ENCODE measurements around the gene PHACTR2. TPM values are rescaled to one million over a fixed set of nuclear protein-coding genes. Genes with fewer than 3 reads are reported as not detected.

Gene PHACTR2
- total and polyA plus RNA-seq, 4 donors = 11.0 to 119 (median 43.8) TPM

DNA sequence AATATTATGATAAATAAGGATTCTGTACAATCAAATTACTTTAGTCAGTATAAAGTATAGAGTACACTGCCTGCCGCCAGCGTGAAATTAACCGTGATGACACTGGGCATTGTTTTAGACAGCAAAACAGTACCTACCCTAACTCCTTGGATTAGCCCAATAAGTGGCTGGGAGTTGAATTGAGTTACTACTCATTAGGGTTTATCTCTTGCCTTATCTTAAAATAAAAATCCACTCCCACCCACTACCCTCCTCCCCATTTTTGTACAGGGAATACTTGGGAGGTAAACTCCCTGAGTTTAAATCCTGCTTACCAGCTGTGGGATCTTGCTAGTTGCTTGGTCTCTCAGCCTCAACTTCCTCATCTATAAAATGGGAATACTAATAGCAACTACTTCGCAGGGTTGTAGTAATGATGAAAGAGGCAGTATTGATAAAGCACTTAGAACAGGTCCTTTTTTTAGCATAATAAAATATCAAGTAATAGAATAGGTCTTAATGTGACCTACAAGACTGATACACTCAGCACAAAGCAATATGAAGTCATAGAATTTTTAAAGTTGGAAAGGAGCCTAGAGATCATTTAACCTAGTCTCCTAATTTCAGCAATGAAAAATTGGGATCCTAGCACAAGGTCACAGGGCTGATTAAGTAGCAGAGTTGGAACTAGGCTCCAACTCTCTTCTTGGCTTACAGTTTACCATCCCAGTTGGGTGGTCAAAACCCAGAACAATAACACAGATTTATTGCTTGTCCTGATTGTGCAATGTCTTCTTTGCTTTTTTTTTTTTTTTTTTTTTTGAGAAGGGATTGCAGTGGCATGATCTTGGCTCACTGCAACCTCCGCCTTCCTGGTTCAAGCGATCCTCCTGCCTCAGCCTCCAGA, 23.8 kb downstream of the PHACTR2 start:
- H3K9ac ChIP-seq (ENCODE audit: insufficient read depth in 1 of 2, low read length in 2 of 2) = peak overlapping the region in 1 of 2 donors; percentile 26
- ATAC-seq (ENCODE audit: insufficient read depth, low FRiP score) (no peak), DNase-seq (peak; percentile 54 to 96 (median 94))
- no peak overlapping the region for H3K4me3 ChIP-seq
- no peaks in the 10 kb centered on the region for H3K27me3 ChIP-seq (ENCODE audit: control insufficient read depth in 3 of 3, insufficient read depth in 3 of 3, low read length in 2 of 3)
- H3K9me3 ChIP-seq (ENCODE audit: control insufficient read depth in 4 of 4, insufficient read depth in 3 of 4, low read length in 3 of 4) = peaks cover 0 to 1% (median 0%) of the 10 kb centered on the region in 4 donors
- WGBS, 2 donors = 77 to 83% methylated on average over 6 of the region's 6 CpGs
- peaks cover 11 to 34% (median 24%) of the 10 kb centered on the region in 5 donors for H3K4me1 ChIP-seq (ENCODE audit: control insufficient read depth in 5 of 5, insufficient read depth in 5 of 5, low read length in 5 of 5)
- no peaks in the 10 kb centered on the region for H3K36me3 ChIP-seq (ENCODE audit: control insufficient read depth in 4 of 4, insufficient read depth in 4 of 4, low read length in 4 of 4)
- TF ChIP-seq, protein P1, sequence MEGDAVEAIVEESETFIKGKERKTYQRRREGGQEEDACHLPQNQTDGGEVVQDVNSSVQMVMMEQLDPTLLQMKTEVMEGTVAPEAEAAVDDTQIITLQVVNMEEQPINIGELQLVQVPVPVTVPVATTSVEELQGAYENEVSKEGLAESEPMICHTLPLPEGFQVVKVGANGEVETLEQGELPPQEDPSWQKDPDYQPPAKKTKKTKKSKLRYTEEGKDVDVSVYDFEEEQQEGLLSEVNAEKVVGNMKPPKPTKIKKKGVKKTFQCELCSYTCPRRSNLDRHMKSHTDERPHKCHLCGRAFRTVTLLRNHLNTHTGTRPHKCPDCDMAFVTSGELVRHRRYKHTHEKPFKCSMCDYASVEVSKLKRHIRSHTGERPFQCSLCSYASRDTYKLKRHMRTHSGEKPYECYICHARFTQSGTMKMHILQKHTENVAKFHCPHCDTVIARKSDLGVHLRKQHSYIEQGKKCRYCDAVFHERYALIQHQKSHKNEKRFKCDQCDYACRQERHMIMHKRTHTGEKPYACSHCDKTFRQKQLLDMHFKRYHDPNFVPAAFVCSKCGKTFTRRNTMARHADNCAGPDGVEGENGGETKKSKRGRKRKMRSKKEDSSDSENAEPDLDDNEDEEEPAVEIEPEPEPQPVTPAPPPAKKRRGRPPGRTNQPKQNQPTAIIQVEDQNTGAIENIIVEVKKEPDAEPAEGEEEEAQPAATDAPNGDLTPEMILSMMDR (IDR thresholded peaks at IDR 0.05; ENCODE audit: control extremely low read depth, extremely low read depth) = no peak
- peak overlapping the region in 1 of 2 donors; percentile 68 for H3K27ac ChIP-seq (ENCODE audit: low read depth in 1 of 2, low read length in 1 of 2)

DNA sequence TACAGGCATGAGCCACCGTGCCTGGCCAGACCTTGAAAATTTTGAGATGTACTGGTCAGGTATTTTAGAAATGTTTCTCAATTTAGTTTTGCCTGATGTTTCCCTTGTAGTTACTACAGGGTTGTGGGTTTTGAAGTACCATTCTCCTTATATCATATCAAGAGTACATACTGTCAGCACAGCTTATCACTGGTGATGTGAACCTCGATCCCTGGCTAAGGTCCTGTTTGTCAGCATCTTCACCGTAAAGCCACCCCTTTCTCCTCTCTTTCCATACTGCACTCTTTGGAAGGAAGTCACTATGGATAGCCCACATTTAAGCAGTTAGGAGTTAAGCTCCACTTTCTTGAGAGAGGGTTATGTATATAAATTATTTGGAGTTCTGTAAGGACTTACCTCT, 27.8 kb downstream of the PHACTR2 start:
- peaks cover 0 to 1% (median 0%) of the 10 kb centered on the region in 4 donors for H3K9me3 ChIP-seq (ENCODE audit: control insufficient read depth in 4 of 4, insufficient read depth in 3 of 4, low read length in 3 of 4)
- 93 to 97% methylated on average over 3 of the region's 3 CpGs for whole genome bisulfite sequencing, 2 donors
- H3K4me3 ChIP-seq = no peak overlapping the region
- H3K36me3 ChIP-seq (ENCODE audit: control insufficient read depth in 4 of 4, insufficient read depth in 4 of 4, low read length in 4 of 4) = no peaks in the 10 kb centered on the region
- no peak overlapping the region for H3K9ac ChIP-seq (ENCODE audit: insufficient read depth in 1 of 2, low read length in 2 of 2)
- no peak overlapping the region for H3K27ac ChIP-seq (ENCODE audit: low read depth in 1 of 2, low read length in 1 of 2)
- ATAC-seq (ENCODE audit: insufficient read depth, low FRiP score) (no peak), DNase-seq (no peak)
- TF ChIP-seq, protein P1 (IDR thresholded peaks at IDR 0.05; ENCODE audit: control extremely low read depth, extremely low read depth) = no peak
- H3K4me1 ChIP-seq (ENCODE audit: control insufficient read depth in 5 of 5, insufficient read depth in 5 of 5, low read length in 5 of 5) = peaks cover 3 to 17% (median 15%) of the 10 kb centered on the region in 5 donors
- no peaks in the 10 kb centered on the region for H3K27me3 ChIP-seq (ENCODE audit: control insufficient read depth in 3 of 3, insufficient read depth in 3 of 3, low read length in 2 of 3)

DNA sequence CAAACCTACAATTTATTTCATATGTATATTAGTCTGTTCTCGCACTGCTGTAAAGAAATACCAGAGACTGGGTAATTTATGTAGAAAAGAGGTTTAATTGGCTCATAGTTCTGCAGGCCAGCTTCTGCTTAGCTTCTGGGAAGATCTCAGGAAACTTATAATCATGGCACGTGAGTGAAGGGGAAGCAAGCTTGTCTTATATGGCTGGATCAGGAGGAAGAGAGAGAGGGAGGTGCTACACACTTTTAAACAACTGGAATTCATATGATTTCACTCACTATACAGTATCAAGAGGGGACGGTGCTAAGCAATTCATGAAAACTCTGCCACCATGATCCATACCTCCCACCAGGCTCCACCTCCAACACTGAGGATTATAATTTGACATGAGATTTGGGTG, 29.9 kb downstream of the PHACTR2 start:
- H3K9me3 ChIP-seq (ENCODE audit: control insufficient read depth in 4 of 4, insufficient read depth in 3 of 4, low read length in 3 of 4) = peaks cover 0 to 1% (median 0%) of the 10 kb centered on the region in 4 donors
- ATAC-seq (ENCODE audit: insufficient read depth, low FRiP score) (no peak), DNase-seq (no peak)
- TF ChIP-seq, protein P1 (IDR thresholded peaks at IDR 0.05; ENCODE audit: control extremely low read depth, extremely low read depth) = no peak
- no peak overlapping the region for H3K27ac ChIP-seq (ENCODE audit: low read depth in 1 of 2, low read length in 1 of 2)
- peaks cover 3 to 9% (median 4%) of the 10 kb centered on the region in 5 donors for H3K4me1 ChIP-seq (ENCODE audit: control insufficient read depth in 5 of 5, insufficient read depth in 5 of 5, low read length in 5 of 5)
- H3K4me3 ChIP-seq = no peak overlapping the region
- H3K27me3 ChIP-seq (ENCODE audit: control insufficient read depth in 3 of 3, insufficient read depth in 3 of 3, low read length in 2 of 3) = no peaks in the 10 kb centered on the region
- H3K9ac ChIP-seq (ENCODE audit: insufficient read depth in 1 of 2, low read length in 2 of 2) = no peak overlapping the region
- H3K36me3 ChIP-seq (ENCODE audit: control insufficient read depth in 4 of 4, insufficient read depth in 4 of 4, low read length in 4 of 4) = peaks cover 0 to 1% (median 0%) of the 10 kb centered on the region in 4 donors
- WGBS, 2 donors = 62 to 64% methylated on average over 3 of the region's 3 CpGs
